HEK293T (cell line): ENCODE data around the gene RASD2.

ENCODE experiments used
- ARNT ChIP-seq: fragments of 450-650 bp; IDR thresholded peaks from 2 replicates; pipeline ENCODE4 v1.6.1; 2017; ENCODE audit warnings: mild to moderate bottlenecking
- BHLHE40 ChIP-seq: fragments of 450-650 bp; IDR thresholded peaks from 2 replicates; pipeline ENCODE4 v1.6.1; 2016; ENCODE audit warnings: mild to moderate bottlenecking, moderate library complexity, borderline replicate concordance
- FOXA1 ChIP-seq: fragments of 450-650 bp; IDR thresholded peaks from 2 replicates; pipeline ENCODE4 v1.6.1; 2016; ENCODE audit warnings: mild to moderate bottlenecking
- FOXK2 ChIP-seq: fragments of 450-650 bp; IDR thresholded peaks from 2 replicates; pipeline ENCODE4 v1.6.1; 2016; ENCODE audit warnings: mild to moderate bottlenecking
- FOXM1 ChIP-seq: fragments of 450-650 bp; IDR thresholded peaks from 2 replicates; pipeline ENCODE4 v1.6.1; 2017; ENCODE audit warnings: mild to moderate bottlenecking, borderline replicate concordance
- HDGF ChIP-seq: fragments of 450-650 bp; IDR thresholded peaks from 2 replicates; pipeline ENCODE4 v1.6.1; 2017; ENCODE audit warnings: antibody characterized with exemption, borderline replicate concordance
- LEF1 ChIP-seq: fragments of 450-650 bp; IDR thresholded peaks from 2 replicates; pipeline ENCODE4 v1.6.1; 2017; ENCODE audit warnings: mild to moderate bottlenecking, borderline replicate concordance
- NFRKB ChIP-seq: fragments of 450-650 bp; IDR thresholded peaks from 2 replicates; pipeline ENCODE4 v1.6.1; 2016; ENCODE audit warnings: mild to moderate bottlenecking, moderate library complexity
- SP1 ChIP-seq: fragments of 450-650 bp; IDR thresholded peaks from 2 replicates; pipeline ENCODE4 v1.6.1; 2017
- SUZ12 ChIP-seq: fragments of 450-650 bp; IDR thresholded peaks from 2 replicates; pipeline ENCODE4 v1.6.1; 2016; ENCODE audit warnings: mild to moderate bottlenecking
- TARDBP ChIP-seq: fragments of 450-650 bp; IDR thresholded peaks from 2 replicates; pipeline ENCODE4 v1.6.1; 2016
- ZNF384 ChIP-seq: fragments of 450-650 bp; IDR thresholded peaks from 2 replicates; pipeline ENCODE4 v1.6.1; 2016
- TF ChIP-seq, protein P1 (sequence below): fragments of 450-650 bp; IDR thresholded peaks from 2 replicates; pipeline ENCODE4 v1.6.1; 2016

DNA sequence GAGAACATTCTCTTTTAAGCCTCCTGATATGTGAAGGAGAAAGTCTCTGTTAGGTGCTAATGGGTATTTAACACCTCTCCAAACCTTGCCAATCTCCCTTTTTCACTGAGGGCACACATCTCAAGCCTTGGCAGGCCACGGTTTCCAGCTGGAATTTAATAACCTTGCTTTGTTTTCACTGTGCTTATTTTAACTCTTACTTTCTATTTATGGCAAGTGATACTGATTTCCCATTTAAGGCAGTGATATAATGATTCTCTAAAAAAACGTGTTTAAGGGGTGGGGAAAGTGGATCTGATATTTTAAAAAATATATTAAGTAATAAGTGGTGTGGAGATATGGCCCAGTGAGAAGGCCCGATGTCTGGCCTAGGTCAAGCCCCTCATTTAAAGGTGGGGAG lies 1.1 kb upstream of the RASD2 start:
- TF ChIP-seq SUZ12 (no peak), FOXK2 (no peak), BHLHE40 (no peak), ARNT (no peak), FOXA1 (no peak), TARDBP (no peak), FOXM1 (no peak), LEF1 (no peak), SP1 (no peak), NFRKB (no peak), ZNF384 (no peak), HDGF (no peak)
- TF ChIP-seq, protein P1, sequence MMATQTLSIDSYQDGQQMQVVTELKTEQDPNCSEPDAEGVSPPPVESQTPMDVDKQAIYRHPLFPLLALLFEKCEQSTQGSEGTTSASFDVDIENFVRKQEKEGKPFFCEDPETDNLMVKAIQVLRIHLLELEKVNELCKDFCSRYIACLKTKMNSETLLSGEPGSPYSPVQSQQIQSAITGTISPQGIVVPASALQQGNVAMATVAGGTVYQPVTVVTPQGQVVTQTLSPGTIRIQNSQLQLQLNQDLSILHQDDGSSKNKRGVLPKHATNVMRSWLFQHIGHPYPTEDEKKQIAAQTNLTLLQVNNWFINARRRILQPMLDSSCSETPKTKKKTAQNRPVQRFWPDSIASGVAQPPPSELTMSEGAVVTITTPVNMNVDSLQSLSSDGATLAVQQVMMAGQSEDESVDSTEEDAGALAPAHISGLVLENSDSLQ: no peak
